ENCODE data around the gene BPIFB2. TPM values are rescaled to one million over a fixed set of nuclear protein-coding genes. Genes with fewer than 3 reads are reported as not detected.

The BPIFB2 gene
- total and polyA plus RNA-seq, 10 of the 15 experiments (the other 5 are each of a cell fraction or from before 2014, with no cell fraction given): not detected

GRCh38 chr20:33018169-33018931, 10.8 kb downstream of the BPIFB2 start:
- no peak overlapping the region for H3K27ac ChIP-seq (ENCODE audit: control insufficient read depth, insufficient read depth)
- intact Hi-C loops (cut with micrococcal nuclease; ENCODE audit: unreplicated experiment): no loop called here
- CTCF ChIA-PET: no interaction called here
- H3K79me2 ChIP-seq (ENCODE audit: control insufficient read depth, insufficient read depth, low read length): no peaks in the 10 kb centered on the region
- no peak overlapping the region for H3K4me2 ChIP-seq (ENCODE audit: control insufficient read depth, insufficient read depth)
- H3K4me3 ChIP-seq: no peak overlapping the region
- H4K20me1 ChIP-seq (ENCODE audit: control insufficient read depth, insufficient read depth): no peaks in the 10 kb centered on the region
- no peak overlapping the region for H2AFZ ChIP-seq (ENCODE audit: control insufficient read depth, low read depth, low read length)
- no TSS peak for BruUV-seq (replicated peaks)
- POLR2A ChIA-PET: no interaction called here
- peaks cover 3% of the 10 kb centered on the region for H3K4me1 ChIP-seq (ENCODE audit: control insufficient read depth, insufficient read depth, low read length)
- no peaks in the 10 kb centered on the region for H3K36me3 ChIP-seq (ENCODE audit: control insufficient read depth in 2 of 2, insufficient read depth in 2 of 2, low read length in 1 of 2)
- peaks cover 0 to 1% of the 10 kb centered on the region in 2 experiments; a peak in 2 of 4 replicates for H3K27me3 ChIP-seq (replicated peaks in 1 of 2; ENCODE audit: control insufficient read depth in 2 of 2, insufficient read depth in 2 of 2, low read length in 1 of 2)
- in situ Hi-C loops (cut with MboI): no loop called here
- DNase-seq (ENCODE audit: low read depth, low spot score) (no peak), ATAC-seq (no peak), FAIRE-seq (no peak)
- no peak overlapping the region for H3K9ac ChIP-seq (ENCODE audit: control insufficient read depth, insufficient read depth, low read length)
- SMC1A ChIA-PET (ENCODE audit: uncharacterized antibody, unreplicated experiment): no interaction called here
- RAD21 ChIA-PET (ENCODE audit: unreplicated experiment): no interaction called here
- TF ChIP-seq ZBTB40 (IDR thresholded peaks at IDR 0.05; ENCODE audit: borderline replicate concordance) (no peak), ASH2L (IDR thresholded peaks at IDR 0.05; ENCODE audit: borderline replicate concordance, low read depth) (no peak), RELB (IDR thresholded peaks at IDR 0.05; ENCODE audit: low read depth) (no peak), CHD1 (IDR thresholded peaks at IDR 0.05; ENCODE audit: low read depth, low read length) (no peak)
- H3K9me3 ChIP-seq (replicated peaks; ENCODE audit: control insufficient read depth, insufficient read depth, low read length): no peaks in the 10 kb centered on the region
- 25% methylated on average over 14 of the region's 14 CpGs for WGBS (ENCODE audit: insufficient coverage, insufficient replicate concordance, low lambda C conversion rate, missing lambda C conversion rate)

Measured in GM12878 (cell line).